ENCODE data around the gene ZNF827.

The ZNF827 gene

DNA sequence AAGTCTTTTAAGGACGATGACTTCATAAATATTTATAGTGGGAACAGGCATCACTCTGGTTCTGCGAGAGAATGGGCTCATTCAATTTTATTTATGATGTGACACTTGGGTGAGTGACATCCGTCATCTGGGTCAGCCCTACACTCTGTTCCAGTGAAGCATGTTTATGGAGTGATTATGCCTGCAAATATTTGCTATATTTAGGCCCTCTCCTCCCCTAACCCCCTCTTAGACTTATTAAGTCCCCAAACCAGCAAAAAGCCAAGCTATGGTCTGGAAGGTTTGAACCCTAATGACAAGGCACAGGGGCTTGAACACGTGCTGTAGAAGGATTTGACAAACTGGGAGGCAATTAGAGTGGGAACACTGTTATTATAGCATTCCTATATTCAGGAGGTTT lies 202.8 kb downstream of the ZNF827 start:
- DNase-seq, result no peak

GRCh38 chr4:145735347-145735675 lies 203.3 kb downstream of the ZNF827 start:
- DNase-seq, result no peak

DNA sequence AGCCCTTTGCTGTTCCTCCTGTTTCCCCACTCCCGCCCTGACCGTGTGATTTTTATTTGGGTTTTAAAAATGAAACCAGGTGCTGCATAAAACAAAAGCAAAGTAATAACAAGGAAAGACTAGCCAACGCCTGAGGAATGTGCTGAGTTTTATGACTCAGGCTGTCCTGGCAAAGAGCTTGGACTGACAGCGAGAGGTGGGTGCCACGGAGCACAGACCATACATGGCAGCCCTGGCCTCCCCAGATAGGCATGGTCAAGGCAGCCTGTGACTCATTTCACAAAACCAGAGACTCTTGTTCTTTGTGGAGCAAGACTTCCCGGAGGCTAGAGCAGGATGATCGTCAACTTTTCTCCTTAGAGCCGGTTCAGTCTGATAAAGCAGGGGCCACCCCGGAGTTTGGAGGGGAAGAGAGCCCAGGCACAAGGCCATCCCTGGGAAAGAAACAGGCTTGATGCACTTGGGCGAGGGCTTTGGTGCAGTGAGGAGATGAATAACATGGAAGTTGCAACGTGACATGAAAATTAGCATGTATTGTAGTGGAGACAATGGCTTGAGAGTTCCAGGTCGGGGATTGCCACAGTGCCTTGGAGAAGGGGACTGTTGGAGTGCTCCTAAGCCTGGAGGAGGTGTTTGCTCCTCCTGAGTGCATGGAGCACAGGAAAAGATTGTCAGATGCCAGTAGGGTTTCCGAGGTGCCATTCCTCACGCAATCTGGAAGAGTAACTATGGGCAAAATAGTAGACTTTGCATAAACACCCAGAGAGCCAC lies 203.9 kb downstream of the ZNF827 start:
- DNase-seq, result peak; percentile 34 to 39

DNA sequence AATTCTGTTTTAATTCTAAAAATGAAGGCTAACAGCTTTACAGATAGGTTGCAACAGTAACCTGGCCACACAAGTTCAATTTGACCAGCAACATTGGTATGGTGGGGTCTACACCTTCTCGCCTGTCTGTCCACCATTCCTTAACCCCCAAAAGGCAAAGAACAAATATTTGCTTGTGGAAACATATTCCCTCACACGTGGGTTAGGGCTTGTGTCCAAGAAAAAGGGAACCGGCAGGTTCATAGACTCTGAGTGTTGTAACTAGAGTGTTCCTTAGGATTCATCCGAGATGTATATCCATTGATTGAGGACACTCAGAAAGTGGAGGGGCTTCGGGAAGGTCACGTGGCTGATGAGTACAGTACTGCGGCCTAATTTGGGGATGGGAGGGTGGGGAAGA lies 204.6 kb downstream of the ZNF827 start:
- no peak for DNase-seq

- peak; percentile 85 to 90 for DNase-seq
These were observed 205.4 kb downstream of the ZNF827 start for GRCh38 chr4:145732895-145733880.

DNA sequence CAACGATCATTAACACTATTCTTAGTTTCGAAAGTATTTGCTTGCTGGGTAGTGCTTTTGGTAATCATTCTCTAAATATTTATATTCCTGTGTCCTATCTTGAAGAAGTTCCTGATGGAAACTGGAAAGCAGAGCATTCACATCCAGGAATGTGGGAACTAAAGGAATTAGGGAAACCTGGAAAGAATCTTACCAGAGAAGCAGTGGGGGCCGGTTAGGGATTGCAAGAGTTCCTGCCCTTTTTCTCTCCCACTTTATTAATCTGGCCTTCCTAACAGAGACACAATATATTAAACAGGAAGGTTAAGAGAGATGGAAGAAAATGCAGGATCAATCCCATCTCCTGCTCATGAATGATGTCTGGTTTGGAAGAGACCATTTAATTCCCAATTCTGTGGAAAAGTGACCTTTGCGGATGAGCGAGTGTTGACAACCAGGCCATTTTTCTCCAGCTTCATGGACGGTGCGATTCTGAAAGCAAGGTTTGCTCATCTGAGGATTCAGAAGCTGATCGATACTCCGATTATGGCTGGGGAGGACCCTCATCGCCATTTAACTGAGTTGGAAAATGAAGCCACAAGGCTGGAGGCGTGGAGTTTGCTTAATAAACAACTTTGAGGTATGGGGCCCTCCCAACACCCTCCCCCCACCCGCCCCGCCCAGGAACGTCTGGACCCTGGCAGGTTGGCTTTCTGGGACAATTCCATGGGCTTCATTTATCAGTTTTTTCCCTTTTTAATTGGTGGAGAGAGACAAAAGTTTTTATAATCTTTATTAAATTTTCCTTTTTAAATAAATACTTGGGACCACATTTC lies 206.4 kb downstream of the ZNF827 start:
- DNase-seq, result no peak

DNA sequence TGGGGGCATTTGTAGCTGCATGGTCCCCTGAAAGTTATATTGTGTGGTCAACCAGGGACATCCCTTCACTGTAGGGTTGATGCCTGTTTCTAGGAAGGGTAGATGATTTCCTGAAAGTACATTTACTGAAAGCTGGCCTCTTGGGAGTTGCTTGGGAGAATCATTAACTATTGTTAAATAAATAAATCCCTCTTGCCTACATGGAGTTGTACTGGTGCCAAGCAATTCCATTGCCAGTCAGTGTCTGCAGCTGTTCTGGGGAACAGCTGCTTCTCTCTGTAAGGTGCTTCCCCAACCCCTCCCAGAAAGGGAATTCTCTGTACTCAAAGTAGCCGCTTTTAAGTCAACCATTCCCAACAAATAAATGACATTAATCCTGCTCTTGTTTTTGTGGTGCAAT lies 207.6 kb downstream of the ZNF827 start:
- no peak for DNase-seq

- no peak for DNase-seq
These were observed 208.6 kb downstream of the ZNF827 start for GRCh38 chr4:145730026-145730425.

GRCh38 chr4:145723336-145723735 lies 215.3 kb downstream of the ZNF827 start:
- no peak for DNase-seq

GRCh38 chr4:145722561-145722960 lies 216.1 kb downstream of the ZNF827 start:
- DNase-seq, result no peak

- DNase-seq, result peak; percentile 30 to 34
These were observed 218.0 kb downstream of the ZNF827 start for GRCh38 chr4:145720656-145721055.

DNA sequence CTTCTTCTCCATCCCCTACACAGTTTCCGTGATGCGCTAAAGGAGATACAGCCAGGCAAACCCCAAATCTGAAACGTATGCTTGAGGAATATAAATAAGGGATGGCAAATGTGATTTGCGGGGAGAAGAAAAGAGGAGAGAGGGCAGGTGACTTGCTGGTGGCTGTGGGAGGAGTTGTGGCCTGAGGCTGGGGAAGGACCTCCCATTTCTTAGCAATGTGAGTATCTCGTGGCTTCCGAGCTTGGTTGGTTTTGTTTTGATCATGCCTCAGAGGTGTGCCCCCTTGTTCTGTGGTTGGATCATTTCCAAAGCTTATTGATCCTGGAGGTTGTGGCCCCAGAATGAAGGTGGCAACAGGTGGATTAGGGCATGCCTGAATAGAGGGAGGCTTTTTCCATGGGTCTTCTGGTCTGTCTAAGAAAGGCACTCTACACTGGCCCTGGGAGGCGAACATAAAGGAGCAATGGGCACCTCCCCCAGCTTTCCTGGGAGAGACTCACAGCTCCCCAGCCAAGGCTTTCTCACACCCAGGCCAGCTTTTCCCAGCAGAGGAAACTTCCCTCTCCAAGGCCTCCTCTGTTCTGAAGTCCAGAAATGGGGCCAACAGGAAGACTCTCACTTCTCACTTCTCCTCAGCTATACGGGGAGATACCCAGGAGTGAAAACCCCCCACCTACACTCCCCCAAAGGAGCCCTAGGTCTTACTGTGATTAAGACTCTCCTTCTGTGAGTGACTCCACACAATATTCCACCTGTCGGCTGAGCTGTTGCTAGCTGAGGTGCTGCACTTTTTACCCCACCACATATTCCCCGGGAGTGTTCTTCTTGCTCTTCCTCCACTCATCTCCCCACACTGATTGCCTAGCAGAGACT lies 218.6 kb downstream of the ZNF827 start:
- peak; percentile 62 to 66 for DNase-seq

DNA sequence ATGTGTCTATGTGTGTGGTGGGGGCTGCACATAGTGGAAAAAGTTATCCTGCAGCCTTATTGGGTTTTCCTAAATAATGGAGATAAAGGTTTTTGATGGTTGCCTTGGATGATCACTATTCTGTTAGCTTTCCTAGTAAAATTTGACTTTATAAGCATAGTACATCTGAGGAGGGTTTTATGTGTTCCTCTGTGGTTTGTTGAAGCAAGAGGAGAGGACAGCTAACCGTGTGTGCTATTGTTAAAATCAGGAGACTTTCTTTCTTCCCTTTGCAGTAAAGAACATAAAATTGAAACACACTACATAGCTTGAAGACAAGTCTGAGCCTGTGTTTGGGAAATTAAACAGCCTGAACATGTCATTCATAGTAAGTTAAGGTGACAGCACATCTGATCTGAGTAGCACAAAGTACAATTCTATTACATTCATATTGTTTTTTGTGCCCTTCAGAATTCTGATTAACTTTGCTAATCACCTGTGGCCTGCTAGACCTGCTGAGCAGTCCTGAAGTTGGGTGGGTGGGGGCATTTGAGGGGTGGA lies 221.9 kb downstream of the ZNF827 start:
- DNase-seq, result no peak

GRCh38 chr4:145716200-145716599 lies 222.4 kb downstream of the ZNF827 start:
- DNase-seq, result no peak

DNA sequence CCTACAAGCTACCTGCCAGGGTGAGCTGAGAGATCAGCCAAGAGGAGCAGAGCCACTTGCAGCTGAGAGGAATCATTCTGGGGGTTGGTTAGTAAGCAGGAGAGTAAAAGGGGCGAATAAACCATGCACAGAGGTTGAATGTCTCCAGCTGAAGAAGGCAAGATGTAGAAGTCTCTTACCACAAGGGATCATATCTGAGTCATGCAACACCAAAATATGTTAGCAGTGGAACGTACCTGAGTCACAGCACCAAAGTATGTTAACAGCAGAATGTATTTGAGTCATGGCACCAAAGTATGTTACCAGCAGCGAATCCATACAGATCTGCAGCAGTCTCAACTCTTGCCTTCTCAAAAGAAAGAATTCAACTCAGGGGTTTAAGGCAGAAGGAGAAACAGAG lies 228.8 kb downstream of the ZNF827 start:
- DNase-seq, result peak; percentile 35 to 40

GRCh38 chr4:145709336-145709735 lies 229.3 kb downstream of the ZNF827 start:
- no peak for DNase-seq

All from activated T-cell treated with anti-CD3 and anti-CD28 coated beads, Interleukin-2, amount 50 U/mL, for 48 hours (primary cell).